Fibroblast of peridontal ligament (primary cell): ENCODE data around the gene PDZRN3.
A peak's percentile ranks its signal among the peaks of the same experiment; 100 is the strongest.

Source experiments
- DNase-seq: peaks from one replicate; pipeline ENCODE4 v3.0.0-alpha.2; 2010; ENCODE audit errors: extremely low read depth

PDZRN3 gene

DNA sequence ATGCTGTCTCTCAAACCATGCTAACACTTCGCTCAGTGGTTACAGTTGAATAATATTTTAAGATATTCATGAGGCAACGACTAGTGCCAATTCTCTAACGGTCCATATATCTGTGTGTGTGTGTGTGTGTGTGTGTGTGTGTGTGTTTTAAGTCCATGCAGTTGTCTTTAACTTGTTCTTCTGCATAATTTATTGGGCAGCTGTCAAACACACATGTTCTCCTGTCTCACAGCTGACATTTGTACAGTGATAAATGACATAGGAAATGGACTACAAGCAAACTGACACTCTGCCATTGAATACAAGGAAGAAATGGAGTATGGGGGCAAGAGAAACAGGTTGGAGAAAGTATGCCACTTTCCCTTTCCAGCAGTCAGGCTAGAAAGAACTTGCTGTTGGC lies 172.0 kb downstream of the PDZRN3 start:
- DNase-seq, result no peak

DNA sequence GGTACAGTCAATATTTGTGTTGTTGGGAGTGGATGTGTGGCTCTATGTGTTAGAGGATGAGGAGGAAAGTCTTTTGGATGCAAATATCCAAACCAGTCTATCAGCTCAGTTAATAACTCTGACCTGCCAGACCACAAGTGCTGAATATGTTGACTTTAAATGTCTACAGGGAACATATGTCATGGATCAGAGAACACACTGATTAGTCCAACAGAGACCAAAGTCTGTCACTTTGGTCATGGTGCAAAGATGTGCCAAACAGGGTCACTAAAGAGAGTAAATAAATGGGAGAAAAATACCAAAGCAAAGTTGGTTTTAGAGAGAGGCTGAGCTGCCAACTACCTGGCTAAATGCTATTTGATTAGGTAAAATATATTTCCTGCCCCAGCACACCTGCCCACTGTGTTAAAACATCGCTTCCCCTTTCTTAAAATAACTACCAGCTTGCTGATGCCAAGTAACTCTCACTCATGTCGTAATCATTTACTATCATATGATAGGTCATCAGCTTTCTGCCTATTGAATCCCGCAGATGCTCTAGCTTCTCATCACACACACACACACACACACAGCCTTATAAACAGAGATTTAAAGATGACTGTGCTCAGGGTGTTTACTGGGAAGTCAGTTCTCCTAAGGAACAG lies 173.3 kb downstream of the PDZRN3 start:
- DNase-seq, result no peak

DNA sequence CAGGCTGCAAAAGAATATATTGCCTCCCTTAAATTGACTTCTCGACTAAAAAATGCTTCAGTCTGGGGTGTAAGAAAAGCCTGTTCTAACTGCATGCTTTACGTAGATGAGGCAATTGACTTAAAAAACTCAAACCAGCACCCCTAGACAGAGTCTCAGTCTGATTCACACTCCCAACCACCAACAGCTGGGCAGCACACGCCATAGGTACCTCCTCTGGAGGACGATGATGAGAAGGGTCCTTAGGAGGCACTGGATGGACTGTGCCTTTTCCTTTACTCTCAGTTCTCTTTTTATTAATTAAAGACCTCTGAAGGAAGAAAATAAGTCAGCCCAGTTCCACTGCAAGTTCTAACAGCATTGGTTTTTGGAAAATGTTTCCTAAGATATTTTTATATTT lies 175.0 kb downstream of the PDZRN3 start:
- DNase-seq, result no peak

DNA sequence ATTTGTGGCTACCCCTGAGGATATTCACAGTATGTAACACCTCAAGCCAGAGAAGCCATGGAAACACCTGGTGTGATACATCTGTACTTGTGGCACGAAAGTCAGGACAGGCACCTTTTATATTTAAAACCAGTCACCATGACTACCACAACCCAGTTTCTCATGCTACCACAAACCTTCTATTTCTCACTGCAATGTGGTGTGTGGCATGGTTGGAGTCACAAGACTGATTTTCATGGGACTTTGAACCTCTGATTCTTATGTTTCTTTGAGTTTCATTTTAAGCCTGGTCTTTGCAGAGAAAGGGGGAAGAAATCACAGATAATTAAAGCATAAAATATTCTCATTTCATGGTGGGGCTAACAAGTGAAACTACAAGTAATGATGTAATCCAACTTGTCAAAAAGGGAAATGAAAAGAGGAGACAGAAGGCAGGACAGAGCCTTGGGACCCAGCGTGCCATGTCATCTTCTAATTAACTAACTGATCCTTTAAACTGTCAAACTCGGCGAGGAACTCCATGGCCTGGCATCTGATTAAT lies 175.9 kb downstream of the PDZRN3 start:
- DNase-seq, result no peak

DNA sequence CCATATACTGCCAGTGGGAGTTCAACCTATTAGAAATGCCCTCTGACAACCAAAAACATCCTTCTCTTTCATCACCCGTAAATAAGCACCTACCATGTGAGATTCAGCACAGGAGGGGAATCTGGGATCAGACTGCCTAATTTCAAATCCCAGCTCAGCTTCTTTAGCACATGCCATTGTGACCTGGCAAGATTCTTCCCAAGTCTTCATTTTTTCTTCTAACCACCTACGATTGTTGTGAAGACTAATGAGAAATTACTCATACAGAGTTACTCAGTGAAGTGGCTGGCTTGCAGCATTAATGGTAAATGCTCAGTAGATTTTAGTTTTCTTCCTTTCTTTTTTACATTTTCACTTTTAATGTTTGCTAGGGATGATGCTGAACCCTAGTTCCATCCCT lies 176.7 kb downstream of the PDZRN3 start:
- DNase-seq, result no peak

DNA sequence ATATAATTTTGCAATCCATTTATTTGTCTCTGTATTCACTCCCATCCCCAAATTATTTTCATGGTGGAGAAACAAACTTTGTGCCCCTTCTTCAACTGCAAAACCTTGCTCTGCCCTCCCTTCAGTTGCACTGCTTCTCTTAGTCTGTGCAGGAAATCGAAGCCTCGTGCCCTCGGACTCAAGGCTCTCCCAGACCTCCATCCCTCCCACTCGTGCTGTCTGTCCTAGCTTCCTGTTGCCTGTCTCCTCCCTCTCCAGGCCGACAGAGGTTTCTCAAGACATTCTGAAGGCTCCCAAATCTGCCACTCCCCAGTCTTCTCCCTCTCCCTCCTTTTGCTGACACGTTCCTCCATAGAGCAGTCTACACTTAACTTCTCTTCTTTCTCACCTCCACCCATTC lies 177.6 kb downstream of the PDZRN3 start:
- no peak for DNase-seq

DNA sequence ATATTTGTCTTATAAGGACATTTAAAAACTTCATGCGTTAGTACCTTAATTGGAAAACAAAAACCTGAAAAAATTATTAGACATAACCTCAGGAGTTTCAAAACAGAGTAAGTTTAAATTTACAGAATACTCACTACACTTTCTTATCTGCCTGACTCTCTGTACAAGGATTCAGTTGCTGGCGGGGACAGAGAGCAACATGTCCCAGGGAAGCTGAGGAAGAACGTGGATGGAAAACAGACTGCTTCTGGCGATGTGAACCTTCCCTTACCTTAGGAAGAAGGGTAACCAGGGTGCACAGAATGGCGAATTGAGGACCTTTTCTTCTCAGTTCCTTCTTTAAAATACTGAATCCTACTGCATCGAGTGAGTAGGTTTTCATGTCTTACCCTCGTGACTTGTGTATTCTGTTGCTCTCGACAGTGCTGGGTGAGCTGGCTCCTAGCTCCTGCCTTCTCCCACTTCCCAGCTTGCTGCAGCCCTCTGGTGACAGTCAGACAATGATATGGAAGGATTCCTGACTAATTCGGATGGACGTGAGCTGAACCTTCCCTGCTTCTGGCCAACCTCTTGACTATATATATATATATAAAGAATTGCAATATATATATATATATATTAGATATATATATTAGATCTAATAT lies 178.2 kb downstream of the PDZRN3 start:
- DNase-seq, result no peak

DNA sequence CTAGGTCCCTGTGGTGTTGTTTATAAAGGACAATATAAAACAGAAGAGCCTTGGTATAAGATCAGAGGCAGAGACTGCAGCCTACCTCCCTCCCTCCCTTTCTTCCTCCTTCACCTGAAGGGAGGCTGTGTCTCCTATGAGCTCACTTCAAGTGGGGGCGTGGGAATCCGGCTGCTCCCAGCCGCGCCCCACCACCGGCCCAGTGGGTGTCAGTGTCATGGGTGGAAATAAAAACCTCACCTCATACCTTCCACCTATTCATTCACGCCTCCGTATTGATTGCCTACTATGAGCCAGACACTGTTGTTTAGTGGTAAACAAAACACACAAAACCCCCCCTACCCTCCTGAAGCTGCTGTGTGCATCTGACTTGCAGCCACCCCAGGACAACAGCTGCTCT lies 181.9 kb downstream of the PDZRN3 start:
- DNase-seq, result no peak

DNA sequence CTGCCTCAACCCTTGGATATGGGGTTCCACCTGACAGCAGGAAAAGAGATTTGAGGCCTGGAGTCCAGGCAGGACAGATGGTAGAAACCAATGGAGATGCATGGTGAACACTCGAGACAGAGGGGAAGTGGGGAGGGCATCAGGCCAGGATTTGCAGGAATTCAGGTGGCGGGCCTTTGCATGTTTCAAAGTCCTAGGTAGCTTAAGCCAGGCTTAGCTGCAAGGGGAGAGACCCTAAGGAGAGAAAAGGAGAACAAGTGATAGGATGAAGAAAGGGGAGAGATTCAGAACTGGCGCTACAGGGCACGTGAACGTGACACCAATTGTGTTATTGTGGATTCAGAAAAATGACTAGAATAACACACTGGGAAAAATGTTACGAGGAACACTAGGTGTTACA lies 182.6 kb downstream of the PDZRN3 start:
- no peak for DNase-seq

DNA sequence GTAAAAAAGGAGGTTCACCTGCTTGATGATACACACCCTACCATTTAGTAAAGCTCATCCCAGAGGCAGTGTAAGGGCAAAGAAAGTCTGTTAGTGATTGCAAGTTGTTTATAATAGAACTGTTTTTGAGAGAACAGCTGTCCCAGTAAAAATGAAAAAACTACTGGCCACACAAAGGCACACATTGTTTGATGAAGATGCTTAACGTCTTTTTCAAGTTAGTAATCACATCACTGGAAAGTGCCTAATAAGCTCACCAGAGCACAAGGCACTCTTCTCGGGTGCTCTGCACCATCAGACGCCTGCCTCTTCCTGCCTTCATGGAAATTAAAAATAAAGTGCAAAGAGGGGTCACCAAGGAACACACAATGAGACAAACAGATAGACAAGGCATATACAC lies 186.9 kb downstream of the PDZRN3 start:
- no peak for DNase-seq

DNA sequence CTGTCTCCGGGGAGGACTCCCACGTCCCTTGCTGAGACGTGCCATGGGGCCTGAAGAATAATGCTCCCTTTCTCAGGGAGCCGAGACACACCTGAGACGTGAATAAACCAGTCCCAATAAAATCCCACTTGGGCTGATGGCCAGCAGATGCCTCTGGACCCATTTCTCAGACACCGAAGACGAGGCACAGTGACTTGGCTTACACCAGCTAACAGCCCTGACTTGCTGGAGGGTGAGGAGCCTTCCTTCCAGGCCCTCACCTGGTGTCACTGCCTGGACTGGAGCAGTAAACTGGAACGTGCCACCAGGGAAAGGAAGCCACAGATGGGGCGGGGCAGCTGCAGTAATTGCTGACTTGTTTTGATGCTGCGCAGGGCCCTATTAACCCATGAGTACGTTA lies 189.7 kb downstream of the PDZRN3 start:
- no peak for DNase-seq

DNA sequence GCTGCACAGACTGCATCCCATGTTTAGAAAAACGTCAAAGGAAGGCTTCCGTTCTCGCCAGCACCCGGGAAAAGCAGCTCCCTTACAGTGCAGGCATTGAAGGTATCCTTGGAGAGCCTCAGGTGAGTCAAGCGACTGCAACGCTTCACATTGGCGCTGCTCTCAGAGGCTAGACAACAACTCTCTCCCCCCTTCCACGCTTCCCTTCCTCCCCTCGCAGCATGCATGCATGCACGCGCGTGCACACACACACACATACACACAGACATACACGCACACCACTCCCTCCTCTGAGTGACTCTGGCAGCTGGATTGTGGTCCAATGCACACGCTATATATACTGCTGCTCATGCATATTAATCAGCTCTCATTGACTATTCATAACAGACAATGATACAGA lies 191.1 kb downstream of the PDZRN3 start:
- DNase-seq, result no peak

DNA sequence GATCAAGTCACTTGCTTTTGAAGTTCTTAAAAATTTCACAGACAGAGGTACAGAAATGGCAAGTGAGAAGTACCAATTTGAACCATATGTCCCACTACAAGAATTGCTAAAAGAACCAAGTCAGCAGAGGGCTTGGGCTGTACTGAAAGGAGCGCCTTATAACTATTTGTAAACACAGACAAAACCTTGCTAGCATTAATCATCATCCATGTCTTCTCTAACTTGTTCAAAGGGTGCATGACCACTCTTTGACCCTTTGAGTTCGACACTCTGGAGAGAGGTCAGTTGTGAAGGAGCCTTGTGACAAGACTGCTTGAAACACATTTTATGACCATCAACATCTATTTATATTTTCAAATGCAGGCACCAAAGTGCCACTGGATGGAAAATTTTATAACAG lies 191.7 kb downstream of the PDZRN3 start:
- DNase-seq, result peak; percentile 15

DNA sequence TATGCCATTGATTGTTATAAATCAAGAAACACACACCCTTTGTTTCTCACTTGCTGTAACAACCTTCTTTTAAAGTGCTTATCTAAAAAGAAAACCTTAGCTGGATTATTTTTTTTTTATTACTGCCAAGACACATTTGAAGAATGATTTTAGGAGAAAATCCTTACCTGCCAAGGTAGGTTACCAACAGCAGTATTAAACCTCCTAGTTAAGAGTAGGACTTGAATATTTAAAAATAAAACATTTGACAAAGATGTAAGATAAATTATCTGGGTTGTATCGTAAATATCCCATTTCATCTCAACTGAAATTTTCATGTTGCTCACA lies 192.1 kb downstream of the PDZRN3 start:
- DNase-seq, result no peak

DNA sequence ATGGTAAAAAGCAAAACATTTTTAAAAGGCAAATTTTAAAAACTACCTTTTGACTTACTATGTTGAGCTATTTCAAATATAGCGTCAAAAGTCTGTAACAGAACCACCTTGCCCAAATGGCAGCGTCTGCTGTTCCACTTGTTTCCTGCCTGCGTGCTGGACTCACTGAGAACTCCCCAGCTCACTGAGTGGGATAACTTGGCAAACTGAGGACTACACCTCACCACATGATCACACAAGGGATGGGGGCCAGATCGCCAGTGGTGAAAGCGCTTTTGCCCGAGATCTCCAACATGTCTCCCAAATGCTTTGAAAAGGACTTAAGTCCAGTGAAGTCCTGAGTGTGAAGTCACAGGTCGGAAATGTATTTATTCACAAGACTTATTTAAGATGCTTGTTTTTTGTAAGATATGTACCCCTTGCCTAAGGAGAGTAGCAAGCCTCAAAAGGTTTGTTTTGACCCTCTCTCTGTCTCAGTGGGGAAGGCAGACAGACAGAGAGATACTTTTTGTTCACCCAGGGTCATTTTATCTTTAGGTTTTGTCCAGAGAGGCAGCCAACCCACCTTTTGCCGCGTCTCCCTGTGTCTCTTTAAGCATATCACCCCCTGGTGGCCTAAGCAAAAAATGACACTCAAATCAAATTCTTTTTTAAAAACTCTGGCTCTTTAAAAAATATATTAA lies 192.6 kb downstream of the PDZRN3 start:
- DNase-seq, result peak; percentile 60

DNA sequence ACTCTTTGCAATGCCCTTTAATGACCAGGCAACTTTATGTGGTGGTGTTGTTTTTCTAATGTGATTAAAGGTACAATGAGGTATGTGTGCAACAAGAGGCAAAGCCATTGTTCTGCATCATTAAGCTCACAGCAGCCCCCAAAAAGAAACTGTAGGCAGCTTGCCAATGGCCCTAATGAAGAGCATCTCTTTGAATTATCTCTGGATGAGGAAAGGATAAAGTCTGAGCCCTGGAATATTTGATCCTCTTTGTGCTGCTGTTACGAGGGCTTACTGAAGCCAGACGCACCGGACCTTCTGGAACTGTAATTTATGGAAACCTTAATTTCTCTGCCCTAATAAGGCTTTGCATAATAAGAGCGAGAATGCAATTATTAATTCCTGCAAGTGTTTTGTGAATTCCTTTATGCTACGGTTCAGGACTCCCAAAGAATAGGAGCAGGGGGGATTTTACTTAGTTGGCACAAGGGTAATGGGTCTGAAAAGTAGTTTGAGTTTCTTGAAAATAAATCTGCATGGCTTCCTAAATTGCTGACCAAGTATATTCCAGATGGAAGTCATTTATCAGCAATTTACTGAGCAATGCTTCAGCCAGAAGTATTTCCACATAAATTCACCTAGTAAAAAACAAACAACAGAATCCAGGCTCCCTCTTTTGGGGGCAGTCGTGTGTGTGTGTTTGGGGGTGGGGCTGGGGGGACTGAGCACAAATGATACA lies 193.4 kb downstream of the PDZRN3 start:
- peak; percentile 29 for DNase-seq

DNA sequence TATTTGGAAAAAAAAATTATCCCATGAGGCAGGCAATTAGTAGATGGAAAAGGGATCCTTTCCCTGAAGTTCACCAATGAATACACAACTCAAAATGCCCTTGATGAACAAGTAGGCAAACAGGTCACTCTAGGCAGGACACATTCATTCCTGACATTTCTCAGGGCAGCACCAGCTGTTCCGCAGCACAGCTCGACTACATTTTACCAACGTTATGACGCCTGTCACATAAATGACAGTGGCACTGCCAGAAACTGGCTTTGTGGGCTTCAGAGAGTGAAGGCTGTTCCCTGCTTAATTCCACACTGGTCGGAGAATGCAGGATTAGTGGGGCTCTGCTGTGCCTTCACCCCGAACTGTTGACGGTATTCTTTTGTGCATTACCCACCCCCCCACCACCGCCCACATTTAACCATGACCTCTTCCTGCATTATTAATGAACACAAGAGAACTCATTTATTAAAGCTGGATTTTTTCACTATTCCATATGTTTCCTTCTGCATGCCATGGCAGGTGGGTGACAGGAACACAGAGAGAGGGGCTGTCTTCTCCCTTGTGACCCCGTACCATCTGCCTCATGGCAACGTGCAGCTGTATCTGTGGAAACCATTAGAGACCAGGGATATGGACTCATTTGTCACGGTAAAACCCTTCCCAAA lies 197.6 kb downstream of the PDZRN3 start:
- DNase-seq, result no peak

DNA sequence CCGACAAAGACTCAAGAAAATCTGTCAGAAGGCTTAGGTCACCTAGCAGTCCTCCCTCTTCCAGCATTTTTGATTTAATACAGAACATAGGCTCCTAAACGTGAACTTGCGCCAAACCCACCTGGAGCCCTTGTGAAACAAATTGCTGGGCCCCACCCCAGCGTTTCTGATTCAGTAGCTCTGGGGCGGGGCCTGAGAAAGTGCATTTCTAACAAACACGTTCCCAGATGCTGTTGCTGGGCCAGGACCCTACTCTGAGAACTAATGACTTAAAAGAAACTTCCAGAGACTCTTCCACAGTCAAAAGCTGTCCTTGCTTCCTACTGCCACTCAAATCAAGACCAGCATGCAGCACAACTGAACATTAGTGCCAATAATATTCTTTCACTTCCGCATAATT lies 198.1 kb downstream of the PDZRN3 start:
- DNase-seq, result no peak

DNA sequence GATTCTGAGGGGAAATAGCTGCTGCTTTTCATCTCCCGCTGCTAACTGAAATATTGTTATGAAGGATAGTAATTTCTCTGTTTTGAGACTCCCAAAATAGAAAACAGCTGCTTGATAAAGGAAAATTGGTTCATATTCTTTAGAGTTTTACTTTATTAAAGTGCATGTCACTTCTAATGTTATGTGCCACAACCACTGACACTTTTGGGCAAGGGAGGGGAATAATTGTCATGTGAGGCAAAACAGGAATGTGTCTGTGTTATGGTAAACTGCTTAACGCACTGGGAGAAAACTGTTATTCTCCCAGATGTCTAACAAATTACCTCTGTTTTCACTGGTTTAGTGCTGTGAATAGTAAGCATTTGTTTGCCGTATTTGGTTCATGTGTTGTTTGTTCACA lies 201.6 kb downstream of the PDZRN3 start:
- DNase-seq, result no peak

DNA sequence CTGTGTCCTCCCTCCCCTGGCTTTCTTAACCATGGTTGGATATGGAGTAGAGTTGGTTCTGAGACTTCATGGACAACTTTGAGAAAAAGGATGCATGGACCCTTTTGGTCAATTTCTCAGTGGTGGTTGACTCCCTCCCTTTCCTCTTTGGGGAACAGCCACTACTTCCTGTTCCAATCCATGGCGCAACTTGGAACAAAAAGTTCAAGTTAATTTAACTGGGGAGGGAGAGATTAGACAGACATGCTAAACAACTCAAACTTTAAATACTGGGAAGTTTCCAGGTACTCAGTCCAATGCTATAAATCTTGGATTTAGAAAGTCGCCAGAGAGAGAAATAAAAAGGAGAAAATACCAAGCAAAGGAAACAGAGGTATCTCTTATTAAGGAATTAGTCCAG lies 202.2 kb downstream of the PDZRN3 start:
- DNase-seq, result no peak

DNA sequence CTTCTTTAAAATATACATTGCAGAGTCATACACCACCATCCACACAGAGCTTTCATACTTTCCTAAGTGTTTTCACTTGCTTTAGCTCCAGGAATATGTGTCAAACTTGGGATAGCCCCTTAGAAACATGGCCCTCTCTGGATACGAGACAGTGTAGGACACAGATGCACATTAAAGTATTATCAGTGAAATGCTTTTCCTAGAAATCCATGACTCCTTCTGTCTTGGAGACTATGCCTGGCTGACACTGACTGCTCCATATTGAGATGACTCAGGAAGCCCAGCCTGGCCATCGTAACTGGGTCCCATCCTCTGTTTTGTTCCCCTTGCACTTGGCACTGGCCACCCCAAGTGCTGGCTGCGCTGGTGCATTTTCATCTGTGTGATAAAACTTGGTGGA lies 204.8 kb downstream of the PDZRN3 start:
- DNase-seq, result no peak

DNA sequence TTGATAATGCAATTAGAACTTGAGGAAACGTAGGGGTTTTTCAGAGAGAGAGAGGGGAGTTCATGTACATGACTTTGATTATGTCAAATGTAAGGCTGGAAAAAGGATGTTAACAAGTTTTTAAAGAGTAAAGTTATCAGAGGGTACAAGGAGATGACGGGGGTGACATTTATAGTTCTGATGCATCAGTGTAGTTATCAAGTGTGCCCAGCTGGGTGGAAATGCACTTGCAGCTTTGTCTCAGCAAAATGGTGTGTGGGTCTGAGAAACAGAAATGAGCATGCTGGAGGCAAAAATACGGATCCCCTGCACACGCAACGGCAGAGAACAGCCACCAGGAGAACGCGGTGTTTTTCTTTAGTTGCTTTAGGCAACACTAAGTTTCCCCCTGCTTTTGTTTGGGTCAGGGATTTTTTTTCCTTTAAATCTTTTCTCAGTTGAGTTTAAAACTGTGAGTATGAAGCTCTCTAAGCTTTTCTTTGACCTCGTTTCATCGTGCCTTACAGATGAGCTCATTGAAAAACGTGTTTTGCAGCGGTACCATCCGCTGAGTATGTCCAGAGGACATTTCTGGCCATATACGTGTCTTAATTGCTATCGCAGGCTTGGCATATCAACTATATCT lies 205.4 kb downstream of the PDZRN3 start:
- peak; percentile 66 for DNase-seq
